ENCODE data around the gene SLC26A8. TPM values are rescaled to one million over a fixed set of nuclear protein-coding genes. Genes with fewer than 3 reads are reported as not detected.
"Not testable (repeated sequence)": the region's sequence is repeated elsewhere in the genome, so short reads cannot be mapped to it uniquely, and the experiment has no call there.

The SLC26A8 gene
- total and polyA plus RNA-seq, 9 donors = 0.07 to 0.17 (median 0.10) TPM; not detected in 4

GRCh38 chr6:36034441-36034840 is 10.0 kb upstream of the SLC26A8 start:
- TF ChIP-seq EP300 (IDR thresholded peaks at IDR 0.05) = no peak
- DNase-seq = no peak
- no peaks in the 10 kb centered on the region for H3K36me3 ChIP-seq
- H3K4me1 ChIP-seq (ENCODE audit: insufficient read depth) = peaks cover 10% of the 10 kb centered on the region
- H3K9me3 ChIP-seq = no peaks in the 10 kb centered on the region
- 13 to 36% (median 14%) methylated on average over 3 of the region's 3 CpGs for WGBS, 3 donors
- no peaks in the 10 kb centered on the region for H3K27me3 ChIP-seq
- H3K27ac ChIP-seq = no peak overlapping the region
- intact Hi-C loops (cut with DNase I) = no loop called here
- no peak overlapping the region for H3K4me3 ChIP-seq

GRCh38 chr6:36033935-36034334 is 9.5 kb upstream of the SLC26A8 start:
- 83 to 88% (median 86%) methylated on average over 3 of the region's 3 CpGs for WGBS, 3 donors
- intact Hi-C loops (cut with DNase I) = no loop called here
- DNase-seq = no peak
- TF ChIP-seq EP300 (IDR thresholded peaks at IDR 0.05) (no peak), CTCF (IDR thresholded peaks at IDR 0.05) (no peak), POLR2A (IDR thresholded peaks at IDR 0.05) (no peak)
- Histone ChIP-seq H3K9me3 (no peaks in the 10 kb centered on the region), H3K27ac (no peak overlapping the region), H3K36me3 (no peaks in the 10 kb centered on the region), H3K4me3 (no peak overlapping the region), H3K27me3 (no peaks in the 10 kb centered on the region), H3K4me1 (ENCODE audit: insufficient read depth) (peaks cover 10% of the 10 kb centered on the region)

- H3K4me3 ChIP-seq; H3K4me1 ChIP-seq (ENCODE audit: insufficient read depth); H3K36me3 ChIP-seq; H3K9me3 ChIP-seq; H3K27ac ChIP-seq; intact Hi-C loops (cut with DNase I); DNase-seq; H3K27me3 ChIP-seq: not testable (repeated sequence)
- WGBS, 3 donors = 94 to 97% (median 94%) methylated on average over 10 of the region's 10 CpGs
Measured at GRCh38 chr6:36033144-36033543, 8.7 kb upstream of the SLC26A8 start.

- WGBS, 3 donors = 68 to 93% (median 81%) methylated on average over 1 of the region's 1 CpG
- Histone ChIP-seq H3K27ac (no peak overlapping the region), H3K4me3 (no peak overlapping the region), H3K4me1 (ENCODE audit: insufficient read depth) (peaks cover 3% of the 10 kb centered on the region), H3K27me3 (no peaks in the 10 kb centered on the region), H3K9me3 (no peaks in the 10 kb centered on the region), H3K36me3 (no peaks in the 10 kb centered on the region)
- DNase-seq = no peak
- TF ChIP-seq EP300 (IDR thresholded peaks at IDR 0.05) (no peak), POLR2A (IDR thresholded peaks at IDR 0.05) (no peak), CTCF (IDR thresholded peaks at IDR 0.05) (no peak)
- intact Hi-C loops (cut with DNase I) = no loop called here
Measured at GRCh38 chr6:36032261-36032660, 7.8 kb upstream of the SLC26A8 start.

GRCh38 chr6:36029464-36029863 is 5.0 kb upstream of the SLC26A8 start:
- DNase-seq = no peak
- Histone ChIP-seq H3K4me3 (peak overlapping the region; percentile 98), H3K27me3 (no peaks in the 10 kb centered on the region), H3K9me3 (no peaks in the 10 kb centered on the region), H3K27ac (no peak overlapping the region), H3K36me3 (no peaks in the 10 kb centered on the region), H3K4me1 (ENCODE audit: insufficient read depth) (peaks cover 6% of the 10 kb centered on the region)
- no peak for TF ChIP-seq EP300 (IDR thresholded peaks at IDR 0.05)
- 4 to 7% (median 5%) methylated on average over 6 of the region's 6 CpGs for WGBS, 3 donors
- intact Hi-C loops (cut with DNase I) = loop anchor here in 3 of 4 donors (2.0 to 5.0 kb wide), 4 partner anchors 63 to 168 kb away; partner anchors contain the start of gene BRPF3 (in 1 of the 3)

- intact Hi-C loops (cut with DNase I) = loop anchor here in 3 of 4 donors (2.0 to 5.0 kb wide), 4 partner anchors 63 to 168 kb away; partner anchors contain the start of gene BRPF3 (in 1 of the 3)
- Histone ChIP-seq H3K27me3 (no peaks in the 10 kb centered on the region), H3K27ac (no peak overlapping the region), H3K9me3 (no peaks in the 10 kb centered on the region), H3K4me3 (peak overlapping the region; percentile 98), H3K36me3 (no peaks in the 10 kb centered on the region), H3K4me1 (ENCODE audit: insufficient read depth) (peaks cover 7% of the 10 kb centered on the region)
- DNase-seq = peak; percentile 33 to 52 (median 47)
- TF ChIP-seq CTCF (IDR thresholded peaks at IDR 0.05) = no peak
- TF ChIP-seq EP300 (IDR thresholded peaks at IDR 0.05) = no peak
- TF ChIP-seq POLR2A (IDR thresholded peaks at IDR 0.05) = no peak
- 1% methylated on average over 13 of the region's 13 CpGs for WGBS, 3 donors
Measured at GRCh38 chr6:36028877-36029324, 4.5 kb upstream of the SLC26A8 start.
